ENCODE data around the gene LCLAT1.

GRCh38 chr2:30441023-30441422, 6.0 kb upstream of the LCLAT1 start:
- TF ChIP-seq CTCF (conservative IDR thresholded peaks at IDR 0.05; ENCODE audit: low read depth, low read length) (no peak), RCOR1 (IDR thresholded peaks at IDR 0.05; ENCODE audit: insufficient replicate concordance, low read length) (no peak), POLR2A (IDR thresholded peaks at IDR 0.05; ENCODE audit: low read depth, low read length) (no peak), CEBPB (IDR thresholded peaks at IDR 0.05; ENCODE audit: low read depth, low read length) (no peak), SMC3 (IDR thresholded peaks at IDR 0.05; ENCODE audit: low read depth, low read length) (no peak), MXI1 (IDR thresholded peaks at IDR 0.05; ENCODE audit: borderline replicate concordance, low read depth, low read length) (no peak), USF2 (IDR thresholded peaks at IDR 0.05; ENCODE audit: low read depth, low read length) (no peak), RAD21 (IDR thresholded peaks at IDR 0.05; ENCODE audit: low read length) (no peak), FOS (IDR thresholded peaks at IDR 0.05; ENCODE audit: low read depth, low read length) (no peak), RFX5 (IDR thresholded peaks at IDR 0.05; ENCODE audit: low read depth, low read length) (no peak), ELK1 (IDR thresholded peaks at IDR 0.05; ENCODE audit: borderline replicate concordance, low read depth, low read length) (no peak), BHLHE40 (IDR thresholded peaks at IDR 0.05; ENCODE audit: low read depth, low read length) (no peak), MAFK (IDR thresholded peaks at IDR 0.05; ENCODE audit: low read depth, low read length) (no peak), CHD1 (IDR thresholded peaks at IDR 0.05; ENCODE audit: low read depth, low read length) (no peak)
